ENCODE data around the gene FHL3.

GRCh38 chr1:38041936-38042834 is 36.9 kb upstream of the FHL3 start:
- TF ChIP-seq CTCF (IDR thresholded peaks at IDR 0.05) (no peak), POLR2A (IDR thresholded peaks at IDR 0.05) (no peak)

Data from heart left ventricle (tissue), 13 donors.